CD4-positive, alpha-beta T cell (primary cell): ENCODE measurements around the gene SGMS2. TPM values are rescaled to one million over a fixed set of nuclear protein-coding genes. Genes with fewer than 3 reads are reported as not detected.
A peak's percentile ranks its signal among the peaks of the same experiment; 100 is the strongest.

Source experiments
- ATAC-seq: fragments of 200-7000 bp; cut with Tn5 transposase; one replicate; pipeline ENCODE4 v1.10.0; 2022; ENCODE audit warnings: mild to moderate bottlenecking; ENCODE audit not compliant: poor library complexity
- CTCF ChIA-PET: fragments of 350-600 bp; sonication (Branson Sonifier 250); formaldehyde crosslinking; loops from one replicate; lab custom pipeline; 2021; ENCODE audit warnings: antibody characterized with exemption, inconsistent platforms; lab: Charles Lee
- POLR2A ChIA-PET: fragments of 350-600 bp; sonication (Branson Sonifier 250); formaldehyde crosslinking; loops from one replicate; lab custom pipeline; 2021; ENCODE audit warnings: antibody characterized with exemption, inconsistent platforms; lab: Charles Lee
- DNase-seq, 14 experiments: peaks; one replicate each; pipeline ENCODE4 v3.0.0-alpha.2; 2013 to 2020; ENCODE audit warnings: mixed read lengths in 2 of 14
- H3K27ac ChIP-seq, 2 donors: one replicate each; pipeline versions ENCODE4 v1.5.1 to v1.7.0; 2013; ENCODE audit warnings: low read length in 2 of 2, low read depth in 1 of 2, mild to moderate bottlenecking in 1 of 2
- H3K27me3 ChIP-seq, 2 experiments: 1 replicate in 1 of 2; 2 replicates in 1 of 2; pipeline versions ENCODE4 v1.6.1 to v1.7.0; 2013; ENCODE audit warnings: low read length in 2 of 2, control low read depth in 1 of 2, mild to moderate bottlenecking in 1 of 2, moderate library complexity in 1 of 2; ENCODE audit not compliant: insufficient read depth in 2 of 2, control insufficient read depth in 1 of 2
- H3K36me3 ChIP-seq: one replicate; pipeline ENCODE4 v1.6.1; 2013; ENCODE audit warnings: low read length, control low read depth; ENCODE audit not compliant: insufficient read depth
- H3K4me1 ChIP-seq: one replicate; pipeline ENCODE4 v1.6.1; 2013; ENCODE audit warnings: low read length, control low read depth; ENCODE audit not compliant: insufficient read depth
- H3K4me3 ChIP-seq: one replicate; pipeline ENCODE4 v1.5.1; 2013; ENCODE audit warnings: mild to moderate bottlenecking, low read length, moderate library complexity
- H3K9me3 ChIP-seq, 2 experiments: 1 replicate in 1 of 2; 2 replicates in 1 of 2; pipeline versions ENCODE4 v1.6.1 to v1.7.0; 2013; ENCODE audit warnings: low read length in 2 of 2, mild to moderate bottlenecking in 2 of 2, control low read depth in 1 of 2, moderate library complexity in 1 of 2; ENCODE audit not compliant: control insufficient read depth in 1 of 2, insufficient read depth in 1 of 2
- H3K27ac Mint-ChIP-seq: one replicate; pipeline ENCODE4 v1.8.0; 2020; ENCODE audit warnings: mixed read lengths
- H3K27me3 Mint-ChIP-seq: one replicate; pipeline ENCODE4 v1.8.0; 2021; ENCODE audit warnings: mixed read lengths
- H3K36me3 Mint-ChIP-seq: one replicate; pipeline ENCODE4 v1.8.0; 2021; ENCODE audit warnings: low read depth, mixed read lengths
- H3K4me1 Mint-ChIP-seq: one replicate; pipeline ENCODE4 v1.8.0; 2021; ENCODE audit warnings: low read depth, mixed read lengths
- H3K4me3 Mint-ChIP-seq: one replicate; pipeline ENCODE4 v1.8.0; 2020; ENCODE audit warnings: mild to moderate bottlenecking, mixed read lengths
- H3K9me3 Mint-ChIP-seq: one replicate; pipeline ENCODE4 v1.8.0; 2020; ENCODE audit warnings: mixed read lengths
- CTCF ChIP-seq: fragments of 200-600 bp; IDR thresholded peaks from one replicate; pipeline ENCODE4 v1.8.0; 2022; ENCODE audit warnings: antibody characterized with exemption, mild to moderate bottlenecking
- intact Hi-C, 2 experiments: fragments of 100-400 bp; cut with DNase I in 1 of 2; cut with micrococcal nuclease in 1 of 2; formaldehyde crosslinking; loops; one replicate each; pipeline versions ENCODE4 v1.15.1 to v1.9.0; 2023 to 2025; cut with DNase I, micrococcal nuclease
- total RNA-seq, 174 experiments: library from RNA in 2 of 174; stranded (reverse) in 2 of 174; gene quantifications; one replicate each; pipeline ENCODE4 v1.2.3 and lab custom pipeline; 2021 to 2026

The SGMS2 gene
- total RNA-seq, 2 experiments from 2014 or later, result 0.08 TPM; not detected in 1

- Histone ChIP-seq H3K4me3 (no peak overlapping the region), H3K27ac (no peak overlapping the region), H3K4me1 (no peaks in the 10 kb centered on the region), H3K36me3 (no peaks in the 10 kb centered on the region), H3K9me3 (no peaks in the 10 kb centered on the region), H3K27me3 (no peaks in the 10 kb centered on the region)
- H3K27me3 Mint-ChIP-seq, result peaks cover 11% of the 10 kb centered on the region
- H3K9me3 Mint-ChIP-seq, result no peaks in the 10 kb centered on the region
- H3K27ac Mint-ChIP-seq, result no peak overlapping the region
- ChIA-PET POLR2A (interaction anchor here (0.7 kb wide), 1 partner anchor 210 kb away, joined by 3 read pairs; no protein-coding TSS in a partner anchor), CTCF (no interaction called here)
- ATAC-seq, result no peak
- no peaks in the 10 kb centered on the region for H3K36me3 Mint-ChIP-seq
- no peak overlapping the region for H3K4me3 Mint-ChIP-seq
- no peak for DNase-seq
- no peaks in the 10 kb centered on the region for H3K4me1 Mint-ChIP-seq
- intact Hi-C loops, result no loop called here
- TF ChIP-seq CTCF, result no peak
These were observed 9.6 kb upstream of the SGMS2 start for GRCh38 chr4:107815158-107815557.

- Mint-ChIP-seq H3K9me3 (no peaks in the 10 kb centered on the region), H3K27me3 (peaks cover 11% of the 10 kb centered on the region), H3K36me3 (no peaks in the 10 kb centered on the region), H3K4me3 (no peak overlapping the region), H3K4me1 (no peaks in the 10 kb centered on the region), H3K27ac (no peak overlapping the region)
- H3K27me3 ChIP-seq, result peaks cover 4 to 6% of the 10 kb centered on the region in 2 experiments
- no peaks in the 10 kb centered on the region for H3K4me1 ChIP-seq
- no peaks in the 10 kb centered on the region for H3K36me3 ChIP-seq
- intact Hi-C loops, result no loop called here
- DNase-seq, result peak in 2 of 14 experiments; percentile 27 to 42
- CTCF ChIA-PET, result no interaction called here
- no peaks in the 10 kb centered on the region for H3K9me3 ChIP-seq
- TF ChIP-seq CTCF, result no peak
- no peak overlapping the region for H3K27ac ChIP-seq
- ATAC-seq, result no peak
- H3K4me3 ChIP-seq, result no peak overlapping the region
- POLR2A ChIA-PET, result no interaction called here
These were observed 6.3 kb upstream of the SGMS2 start for GRCh38 chr4:107818301-107818910.

- no peak overlapping the region for H3K27ac Mint-ChIP-seq
- ATAC-seq, result no peak
These were observed 822 bp upstream of the SGMS2 start for GRCh38 chr4:107823870-107824349.

More at GRCh38 chr4:107823870-107824349, 822 bp upstream of the SGMS2 start:
- H3K9me3 ChIP-seq, result no peaks in the 10 kb centered on the region
- TF ChIP-seq CTCF, result no peak
- intact Hi-C loops, result no loop called here
- DNase-seq, result peak in 1 of 14 experiments; percentile 51
- H3K4me3 Mint-ChIP-seq, result peak overlapping the region; percentile 5
- H3K9me3 Mint-ChIP-seq, result no peaks in the 10 kb centered on the region
- peaks cover 27 to 38% of the 10 kb centered on the region in 2 experiments for H3K27me3 ChIP-seq
- peaks cover 10% of the 10 kb centered on the region for H3K4me1 ChIP-seq
- H3K36me3 ChIP-seq, result no peaks in the 10 kb centered on the region
- peaks cover 7% of the 10 kb centered on the region for H3K4me1 Mint-ChIP-seq
- H3K36me3 Mint-ChIP-seq, result no peaks in the 10 kb centered on the region
- H3K27ac ChIP-seq, result no peak overlapping the region
- POLR2A ChIA-PET, result no interaction called here
- peaks cover 58% of the 10 kb centered on the region for H3K27me3 Mint-ChIP-seq
- peak overlapping the region; percentile 42 for H3K4me3 ChIP-seq
- CTCF ChIA-PET, result no interaction called here
